Peyer's patch (tissue), 4 donors: ENCODE data around the gene ADTRP. TPM values are rescaled to one million over a fixed set of nuclear protein-coding genes. Genes with fewer than 3 reads are reported as not detected.

ENCODE experiments used
- DNase-seq, 3 donors: peaks; one replicate each; pipeline ENCODE4 v3.0.0-alpha.2; 2017 to 2019
- H3K27ac ChIP-seq, 4 donors: fragments of 200-600 bp; sonication (generic); one replicate each; pipeline ENCODE4 v1.5.1; 2016 to 2019
- H3K27me3 ChIP-seq, 2 donors: fragments of 200-600 bp; sonication (generic); one replicate each; pipeline ENCODE4 v1.5.1; 2019
- H3K36me3 ChIP-seq, 3 donors: fragments of 200-600 bp; sonication (generic); one replicate each; pipeline ENCODE4 v1.5.1; 2016 to 2019
- H3K4me1 ChIP-seq, 4 donors: fragments of 200-600 bp; sonication (generic); one replicate each; pipeline ENCODE4 v1.5.1; 2016 to 2019
- H3K4me3 ChIP-seq, 4 donors: fragments of 200-600 bp; sonication (generic); 1 replicate in 3 of 4; 2 replicates in 1 of 4; pipeline ENCODE4 v1.5.1; 2016 to 2019; ENCODE audit warnings: mild to moderate bottlenecking in 1 of 4
- H3K9me3 ChIP-seq, 4 donors: fragments of 200-600 bp; sonication (generic); one replicate each; pipeline ENCODE4 v1.5.1; 2016 to 2019; ENCODE audit warnings: mild to moderate bottlenecking in 1 of 4
- POLR2A ChIP-seq, 2 donors: fragments of 450-650 bp; IDR thresholded peaks; one replicate each; pipeline ENCODE4 v1.5.1; 2017; ENCODE audit warnings: antibody characterized with exemption in 2 of 2, mild to moderate bottlenecking in 2 of 2, moderate library complexity in 2 of 2
- total RNA-seq, 4 donors: library from RNA; depleted of rRNA; stranded (reverse); fragments of >200 nt; gene quantifications; one replicate each; pipeline ENCODE4 v1.1.0, GENCODE V29; 2016
- TF ChIP-seq, protein P1 (sequence below), 6 experiments: fragments of 450-650 bp in 4 of 6; fragments of 200-600 bp in 2 of 6; sonication (generic) in 1 of 6; IDR thresholded peaks; one replicate each; pipeline ENCODE4 v1.5.1; 2017 to 2019; ENCODE audit warnings: antibody characterized with exemption in 6 of 6, mild to moderate bottlenecking in 3 of 6, moderate library complexity in 1 of 6

Gene ADTRP
- total RNA-seq, 4 donors from 2014 or later: 33.8 to 187 (median 133) TPM

- H3K27ac ChIP-seq: peak overlapping the region in 2 of 4 donors; percentile 61 to 82
- DNase-seq: no peak
- H3K27me3 ChIP-seq: no peaks in the 10 kb centered on the region
- no peak overlapping the region for H3K4me3 ChIP-seq
- TF ChIP-seq, protein P1, sequence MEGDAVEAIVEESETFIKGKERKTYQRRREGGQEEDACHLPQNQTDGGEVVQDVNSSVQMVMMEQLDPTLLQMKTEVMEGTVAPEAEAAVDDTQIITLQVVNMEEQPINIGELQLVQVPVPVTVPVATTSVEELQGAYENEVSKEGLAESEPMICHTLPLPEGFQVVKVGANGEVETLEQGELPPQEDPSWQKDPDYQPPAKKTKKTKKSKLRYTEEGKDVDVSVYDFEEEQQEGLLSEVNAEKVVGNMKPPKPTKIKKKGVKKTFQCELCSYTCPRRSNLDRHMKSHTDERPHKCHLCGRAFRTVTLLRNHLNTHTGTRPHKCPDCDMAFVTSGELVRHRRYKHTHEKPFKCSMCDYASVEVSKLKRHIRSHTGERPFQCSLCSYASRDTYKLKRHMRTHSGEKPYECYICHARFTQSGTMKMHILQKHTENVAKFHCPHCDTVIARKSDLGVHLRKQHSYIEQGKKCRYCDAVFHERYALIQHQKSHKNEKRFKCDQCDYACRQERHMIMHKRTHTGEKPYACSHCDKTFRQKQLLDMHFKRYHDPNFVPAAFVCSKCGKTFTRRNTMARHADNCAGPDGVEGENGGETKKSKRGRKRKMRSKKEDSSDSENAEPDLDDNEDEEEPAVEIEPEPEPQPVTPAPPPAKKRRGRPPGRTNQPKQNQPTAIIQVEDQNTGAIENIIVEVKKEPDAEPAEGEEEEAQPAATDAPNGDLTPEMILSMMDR (IDR thresholded peaks at IDR 0.05): no peak
- no peak for TF ChIP-seq POLR2A (IDR thresholded peaks at IDR 0.05)
- peaks cover 0 to 45% (median 7%) of the 10 kb centered on the region in 4 donors for H3K4me1 ChIP-seq
- peaks cover 0 to 10% (median 0%) of the 10 kb centered on the region in 3 donors for H3K36me3 ChIP-seq
- H3K9me3 ChIP-seq: no peaks in the 10 kb centered on the region
These were observed 14.4 kb downstream of the ADTRP start for GRCh38 chr6:11764250-11764604.

GRCh38 chr6:11763460-11764249, 14.9 kb downstream of the ADTRP start:
- peak overlapping the region; percentile 38 to 82 (median 50) for H3K27ac ChIP-seq
- H3K36me3 ChIP-seq: peaks cover 0 to 10% (median 0%) of the 10 kb centered on the region in 3 donors
- peaks cover 0 to 39% (median 7%) of the 10 kb centered on the region in 4 donors for H3K4me1 ChIP-seq
- no peaks in the 10 kb centered on the region for H3K27me3 ChIP-seq
- TF ChIP-seq, protein P1 (IDR thresholded peaks at IDR 0.05): no peak
- TF ChIP-seq POLR2A (IDR thresholded peaks at IDR 0.05): no peak
- H3K4me3 ChIP-seq: no peak overlapping the region
- H3K9me3 ChIP-seq: no peaks in the 10 kb centered on the region
- peak in 1 of 3 donors; percentile 69 for DNase-seq

GRCh38 chr6:11762794-11763459, 15.7 kb downstream of the ADTRP start:
- H3K9me3 ChIP-seq: no peaks in the 10 kb centered on the region
- H3K4me3 ChIP-seq: no peak overlapping the region
- H3K27me3 ChIP-seq: no peaks in the 10 kb centered on the region
- DNase-seq: no peak
- peaks cover 0 to 10% (median 0%) of the 10 kb centered on the region in 3 donors for H3K36me3 ChIP-seq
- no peak for TF ChIP-seq POLR2A (IDR thresholded peaks at IDR 0.05)
- H3K4me1 ChIP-seq: peaks cover 0 to 39% (median 7%) of the 10 kb centered on the region in 4 donors
- H3K27ac ChIP-seq: peak overlapping the region; percentile 38 to 82 (median 50)

DNA sequence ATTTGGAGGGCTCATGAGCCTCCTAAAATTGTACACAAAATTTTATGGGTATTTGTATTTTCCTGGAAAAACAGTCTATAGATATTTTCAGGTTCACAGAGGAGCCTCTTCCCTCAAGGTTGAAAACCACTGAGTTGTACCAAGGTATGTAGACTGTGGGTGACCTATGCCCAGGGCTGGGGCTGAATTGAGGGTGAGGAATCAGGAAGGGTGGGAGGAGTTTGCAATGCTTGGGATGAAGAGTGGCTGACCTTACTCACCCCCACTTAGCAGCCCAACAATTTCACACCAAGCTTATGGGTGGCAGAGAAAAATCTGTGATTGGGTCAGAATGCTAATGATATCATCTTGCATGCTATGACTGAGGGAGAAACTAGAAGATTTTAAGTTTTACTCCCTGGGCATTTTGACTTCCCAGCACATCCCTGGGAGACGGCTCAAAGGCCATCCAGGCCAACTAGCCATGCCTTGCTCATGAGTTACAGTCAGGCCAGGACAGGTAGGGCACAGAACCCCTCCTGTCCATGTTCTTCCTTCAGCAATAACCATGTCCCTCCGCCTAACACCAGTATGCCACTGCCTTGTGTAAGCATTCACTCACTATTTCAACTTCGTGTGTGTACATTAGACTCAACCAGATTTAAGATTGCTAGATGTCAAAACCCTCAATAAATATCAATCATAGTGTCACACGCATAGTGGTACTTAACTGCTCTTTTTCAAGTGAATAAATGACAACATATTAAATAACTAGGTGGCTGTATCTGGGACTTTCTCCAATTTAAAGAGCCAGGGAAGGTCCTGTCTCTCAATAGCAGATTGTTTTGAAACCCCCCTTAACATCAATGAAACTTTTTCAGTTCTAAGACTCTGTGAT, 16.6 kb downstream of the ADTRP start:
- no peak overlapping the region for H3K4me3 ChIP-seq
- TF ChIP-seq, protein P1 (IDR thresholded peaks at IDR 0.05): no peak
- peak in 1 of 2 donors; percentile 34 for TF ChIP-seq POLR2A (IDR thresholded peaks at IDR 0.05)
- H3K27ac ChIP-seq: peak overlapping the region in 3 of 4 donors; percentile 38 to 82 (median 61)
- peaks cover 0 to 39% (median 7%) of the 10 kb centered on the region in 4 donors for H3K4me1 ChIP-seq
- peaks cover 0 to 10% (median 0%) of the 10 kb centered on the region in 3 donors for H3K36me3 ChIP-seq
- H3K9me3 ChIP-seq: no peaks in the 10 kb centered on the region
- DNase-seq: peak in 2 of 3 donors; percentile 72 to 85
- no peaks in the 10 kb centered on the region for H3K27me3 ChIP-seq

GRCh38 chr6:11760015-11760473, 18.6 kb downstream of the ADTRP start:
- no peak for DNase-seq

More at GRCh38 chr6:11760015-11760473, 18.6 kb downstream of the ADTRP start:
- TF ChIP-seq, protein P1 (IDR thresholded peaks at IDR 0.05): no peak
- no peak for TF ChIP-seq POLR2A (IDR thresholded peaks at IDR 0.05)
- Histone ChIP-seq H3K27me3 (no peaks in the 10 kb centered on the region), H3K4me1 (peaks cover 0 to 39% (median 7%) of the 10 kb centered on the region in 4 donors), H3K36me3 (no peaks in the 10 kb centered on the region), H3K9me3 (no peaks in the 10 kb centered on the region), H3K4me3 (no peak overlapping the region), H3K27ac (peak overlapping the region in 1 of 4 donors; percentile 2)
